GM23248 (cell line): ENCODE measurements around the gene ARAP1. TPM values are rescaled to one million over a fixed set of nuclear protein-coding genes. Genes with fewer than 3 reads are reported as not detected.

Experiments used
- DNase-seq: peaks from one replicate; pipeline ENCODE4 v3.0.0-alpha.2; 2015
- H2AFZ ChIP-seq: fragments of 200-600 bp; sonication (generic); 2 replicates; pipeline ENCODE4 v1.6.1; 2016; ENCODE audit warnings: antibody characterized with exemption
- H3F3A ChIP-seq: fragments of 200-600 bp; sonication (generic); 2 replicates; pipeline ENCODE4 v1.6.1; 2016; ENCODE audit warnings: mild to moderate bottlenecking, antibody characterized with exemption, mixed run types; ENCODE audit not compliant: insufficient read depth
- H3K27ac ChIP-seq: fragments of 200-600 bp; sonication (generic); 2 replicates; pipeline ENCODE4 v1.5.1; 2016; ENCODE audit warnings: mild to moderate bottlenecking
- H3K27me3 ChIP-seq: fragments of 200-600 bp; sonication (generic); replicated peaks from 2 replicates; pipeline ENCODE4 v1.6.1; 2016; ENCODE audit warnings: mild to moderate bottlenecking; ENCODE audit not compliant: insufficient read depth
- H3K36me3 ChIP-seq: fragments of 200-600 bp; sonication (generic); 2 replicates; pipeline ENCODE4 v1.6.1; 2016; ENCODE audit warnings: low read depth, mild to moderate bottlenecking
- H3K4me1 ChIP-seq: fragments of 200-600 bp; sonication (generic); 2 replicates; pipeline ENCODE4 v1.6.1; 2016; ENCODE audit warnings: mild to moderate bottlenecking; ENCODE audit not compliant: insufficient read depth
- H3K4me2 ChIP-seq: fragments of 200-600 bp; sonication (generic); one replicate; pipeline ENCODE4 v1.6.1; 2016; ENCODE audit warnings: mild to moderate bottlenecking; ENCODE audit not compliant: unreplicated experiment
- H3K4me3 ChIP-seq: fragments of 200-600 bp; sonication (generic); 2 replicates; pipeline ENCODE4 v1.5.1; 2016; ENCODE audit warnings: mild to moderate bottlenecking
- H3K79me2 ChIP-seq: fragments of 200-600 bp; sonication (generic); 2 replicates; pipeline ENCODE4 v1.6.1; 2016; ENCODE audit warnings: mild to moderate bottlenecking; ENCODE audit not compliant: insufficient read depth
- H3K9ac ChIP-seq: fragments of 200-600 bp; sonication (generic); 2 replicates; pipeline ENCODE4 v1.6.1; 2016; ENCODE audit warnings: mild to moderate bottlenecking
- H3K9me2 ChIP-seq: fragments of 200-600 bp; sonication (generic); 2 replicates; pipeline ENCODE4 v1.6.1; 2016; ENCODE audit warnings: mixed run types, mild to moderate bottlenecking, moderate library complexity; ENCODE audit not compliant: insufficient read depth
- H3K9me3 ChIP-seq: fragments of 200-600 bp; sonication (generic); one replicate; pipeline ENCODE4 v1.6.1; 2017; ENCODE audit warnings: low read depth
- H4K20me1 ChIP-seq: fragments of 200-600 bp; sonication (generic); 2 replicates; pipeline ENCODE4 v1.6.0; 2016; ENCODE audit not compliant: insufficient read depth
- EZH2 ChIP-seq: fragments of 200-600 bp; sonication (generic); IDR thresholded peaks from 2 replicates; pipeline ENCODE4 v1.6.1; 2018; ENCODE audit warnings: antibody characterized with exemption, mild to moderate bottlenecking; ENCODE audit not compliant: insufficient read depth, poor library complexity, severe bottlenecking
- EZH2phosphoT487 ChIP-seq: fragments of 200-600 bp; sonication (generic); IDR thresholded peaks from 2 replicates; pipeline ENCODE4 v1.6.1; 2018; ENCODE audit warnings: antibody characterized with exemption, moderate library complexity, mild to moderate bottlenecking, low read depth; ENCODE audit not compliant: insufficient read depth
- WGBS, 2 experiments: methylation state at CpG; one replicate each; pipeline ENCODE4 v1.1.6; 2015 to 2017; ENCODE audit warnings: low lambda C conversion rate in 2 of 2, low coverage in 1 of 2; ENCODE audit errors: missing lambda C conversion rate in 2 of 2; 5-methylcytosine and 5-hydroxymethylcytosine counted together
- in situ Hi-C: fragments of 300-500 bp; cut with MboI; formaldehyde crosslinking; loops from 2 replicates; pipeline ENCODE4 v1.15.0; 2020
- polyA plus RNA-seq: library from polyadenylated mRNA; unstranded; fragments of >200 nt; fragmentation: Nextera tagmentation; extraction: Ambion mirVana; gene quantifications from 2 replicates; pipeline ENCODE4 v1.2.1, GENCODE V29; 2016
- total RNA-seq: library from RNA; depleted of rRNA; stranded (reverse); fragments of >200 nt; shearing (Covaris generic); gene quantifications from 2 replicates; pipeline ENCODE4 v1.2.3, GENCODE V29; 2014

ARAP1 gene
- total and polyA plus RNA-seq, 2 experiments from 2014 or later = 41.5 to 73.9 TPM

DNA sequence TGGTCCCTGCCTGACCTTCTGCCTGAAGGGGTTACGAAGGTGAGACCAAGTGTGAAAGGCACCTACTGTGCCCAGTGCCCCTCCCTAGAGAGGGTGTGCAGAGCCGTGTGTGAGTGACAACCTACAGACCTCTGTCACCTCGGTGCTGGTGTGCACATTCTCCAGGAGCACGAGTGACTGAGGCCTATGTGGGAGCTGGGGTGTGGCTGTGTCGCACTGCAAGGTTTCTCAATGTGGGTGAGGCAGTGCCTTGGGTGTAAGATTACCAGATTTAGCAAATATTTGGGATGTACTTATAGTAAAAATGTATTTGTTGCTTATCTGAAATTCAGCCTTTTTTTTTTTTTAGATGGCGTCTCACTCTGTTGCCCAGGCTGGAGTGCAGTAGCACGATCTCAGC is 36.0 kb upstream of the ARAP1 start:
- in situ Hi-C loops = no loop called here
- no peaks in the 10 kb centered on the region for H3K27me3 ChIP-seq
- H3K27ac ChIP-seq = no peak overlapping the region
- H3K4me2 ChIP-seq = no peak overlapping the region
- no peak for DNase-seq
- H2AFZ ChIP-seq = no peak overlapping the region
- no peak overlapping the region for H3K9ac ChIP-seq
- H3K4me1 ChIP-seq = peaks cover 17% of the 10 kb centered on the region
- no peak overlapping the region for H3K4me3 ChIP-seq
- H3F3A ChIP-seq = no peaks in the 10 kb centered on the region
- H3K79me2 ChIP-seq = no peaks in the 10 kb centered on the region
- no peaks in the 10 kb centered on the region for H3K9me3 ChIP-seq
- H3K9me2 ChIP-seq = no peaks in the 10 kb centered on the region
- H4K20me1 ChIP-seq = no peaks in the 10 kb centered on the region
- 86 to 87% methylated on average over 7 of the region's 7 CpGs for WGBS, 2 experiments
- H3K36me3 ChIP-seq = no peaks in the 10 kb centered on the region
- TF ChIP-seq EZH2 (no peak), EZH2phosphoT487 (no peak)

DNA sequence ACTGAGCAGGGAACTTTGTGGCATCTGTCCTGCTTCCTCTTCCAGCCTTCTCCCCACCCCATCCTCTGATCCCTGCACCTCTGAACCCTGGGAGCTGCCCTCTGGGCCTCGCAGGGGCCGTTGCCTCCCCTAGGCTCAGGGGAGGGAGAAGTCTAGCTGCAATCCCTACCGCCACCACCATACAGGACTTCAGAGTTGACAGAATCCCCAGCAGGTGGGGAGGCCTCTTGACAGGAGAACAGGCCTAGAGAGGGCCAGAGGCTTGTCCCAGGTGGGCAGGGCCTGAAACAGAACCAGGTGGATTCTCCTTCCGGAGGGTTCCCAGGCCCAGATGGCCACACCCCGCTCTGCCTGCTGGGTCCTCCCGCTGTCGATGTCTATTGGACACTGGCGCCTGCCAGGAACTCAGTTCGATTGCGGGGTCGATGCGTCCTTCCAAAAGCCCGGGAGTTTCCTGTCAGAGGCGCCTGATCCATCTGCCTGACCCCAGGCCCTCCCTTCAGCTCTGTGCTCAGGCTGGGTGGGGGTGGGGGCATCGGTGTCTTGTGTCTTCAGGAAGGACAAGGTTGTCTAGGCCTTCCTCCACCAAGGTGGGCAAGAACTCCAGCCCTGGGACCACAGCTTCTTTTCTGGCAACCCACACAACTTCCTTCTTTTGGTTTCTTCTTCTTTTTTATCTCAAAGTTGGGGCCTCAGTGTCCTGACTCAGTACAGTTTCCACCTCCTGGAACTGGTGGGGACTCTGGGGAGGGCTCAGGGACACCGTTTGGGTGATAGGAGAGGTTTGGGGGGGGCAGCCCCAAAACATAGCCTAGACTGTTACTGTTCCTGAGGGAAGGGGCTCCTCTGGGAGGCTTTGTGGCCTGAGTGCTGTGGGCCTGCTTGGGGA is 35.3 kb upstream of the ARAP1 start:
- Histone ChIP-seq H2AFZ (no peak overlapping the region), H3K9me2 (no peaks in the 10 kb centered on the region), H3K4me3 (no peak overlapping the region), H3K27me3 (no peaks in the 10 kb centered on the region), H3K36me3 (no peaks in the 10 kb centered on the region), H3K4me2 (no peak overlapping the region), H3K79me2 (no peaks in the 10 kb centered on the region), H3F3A (no peaks in the 10 kb centered on the region), H3K4me1 (peaks cover 13% of the 10 kb centered on the region), H3K9me3 (no peaks in the 10 kb centered on the region), H4K20me1 (no peaks in the 10 kb centered on the region), H3K9ac (no peak overlapping the region), H3K27ac (no peak overlapping the region)
- no peak for DNase-seq
- in situ Hi-C loops = no loop called here
- 74 to 76% methylated on average over 16 of the region's 16 CpGs for WGBS, 2 experiments
- TF ChIP-seq EZH2phosphoT487 = no peak
- no peak for TF ChIP-seq EZH2

DNA sequence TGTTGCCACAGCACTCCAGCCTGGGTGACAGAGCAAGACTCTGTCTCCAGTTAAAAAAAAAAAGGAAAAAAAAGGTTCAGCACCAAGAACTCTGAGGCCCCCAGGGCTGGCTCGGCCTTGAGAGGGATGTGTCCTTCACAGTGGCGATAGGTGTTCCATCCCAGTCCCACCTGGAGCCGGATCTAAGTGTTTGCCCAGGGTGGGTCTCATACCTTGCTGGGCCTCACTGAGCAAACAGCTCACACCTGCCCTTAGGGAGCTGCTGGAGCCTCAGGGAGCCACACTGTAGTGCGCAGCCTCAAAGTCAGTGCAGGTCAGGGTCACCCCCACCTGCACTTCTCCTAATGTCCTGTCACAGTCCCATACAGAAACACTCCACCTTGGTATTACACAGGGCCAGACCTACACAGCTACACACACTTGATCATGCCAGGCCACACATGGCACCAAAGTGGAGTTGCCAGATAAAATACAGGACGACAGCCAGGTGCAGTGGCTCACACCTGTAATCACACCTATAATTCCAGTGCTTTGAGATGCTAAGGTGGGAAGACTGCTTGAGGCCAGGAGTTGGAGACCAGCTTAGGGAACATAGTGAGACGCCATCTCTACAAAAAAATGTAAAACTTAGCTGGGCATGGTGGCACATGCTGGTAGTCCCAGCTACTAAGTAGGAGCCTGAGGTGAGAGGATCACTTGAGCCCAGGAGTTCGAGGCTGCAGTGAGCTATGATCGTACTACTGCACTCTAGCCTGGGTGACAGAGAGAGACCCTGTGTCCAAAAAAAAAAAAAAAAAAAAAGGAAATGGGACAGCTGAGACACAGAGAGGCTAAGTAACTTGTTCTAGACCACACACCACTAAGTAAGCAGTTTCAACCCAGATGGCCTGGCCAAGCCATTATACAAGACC is 34.4 kb upstream of the ARAP1 start:
- no peak overlapping the region for H3K27ac ChIP-seq
- in situ Hi-C loops = no loop called here
- H3K27me3 ChIP-seq = no peaks in the 10 kb centered on the region
- no peak for TF ChIP-seq EZH2phosphoT487
- no peak for TF ChIP-seq EZH2
- no peak overlapping the region for H3K4me3 ChIP-seq
- H3K9ac ChIP-seq = no peak overlapping the region
- H3K4me2 ChIP-seq = no peak overlapping the region
- H4K20me1 ChIP-seq = no peaks in the 10 kb centered on the region
- WGBS, 2 experiments = 81 to 85% methylated on average over 8 of the region's 8 CpGs
- H3K4me1 ChIP-seq = peaks cover 13% of the 10 kb centered on the region
- DNase-seq = no peak
- H3K36me3 ChIP-seq = no peaks in the 10 kb centered on the region
- H3K9me2 ChIP-seq = no peaks in the 10 kb centered on the region
- no peaks in the 10 kb centered on the region for H3K79me2 ChIP-seq
- H3F3A ChIP-seq = no peaks in the 10 kb centered on the region
- no peak overlapping the region for H2AFZ ChIP-seq
- H3K9me3 ChIP-seq = no peaks in the 10 kb centered on the region

DNA sequence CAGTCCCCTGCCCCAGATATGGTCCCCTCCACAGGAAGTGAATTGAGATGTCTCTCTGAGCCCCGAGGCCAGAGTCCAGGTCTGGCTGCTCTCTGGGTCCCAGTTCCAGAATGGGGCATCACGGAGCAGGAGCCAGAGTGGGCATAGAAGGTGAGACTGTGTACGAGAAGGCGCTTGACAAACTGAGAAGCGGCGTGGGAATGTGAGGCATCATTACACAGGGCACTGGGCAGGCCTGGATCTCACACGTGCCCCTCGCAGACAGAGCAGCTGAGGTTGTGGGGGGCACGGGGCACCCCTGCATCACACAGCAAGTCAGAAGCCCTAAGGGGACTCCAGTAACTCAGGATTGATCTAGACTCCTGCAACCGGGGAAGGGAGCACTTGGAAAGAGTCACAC is 32.5 kb upstream of the ARAP1 start:
- Histone ChIP-seq H3K27ac (no peak overlapping the region), H3K79me2 (no peaks in the 10 kb centered on the region), H3K36me3 (no peaks in the 10 kb centered on the region), H3K4me1 (peaks cover 7% of the 10 kb centered on the region), H3K9ac (no peak overlapping the region), H2AFZ (no peak overlapping the region), H3K9me3 (no peaks in the 10 kb centered on the region), H3K27me3 (no peaks in the 10 kb centered on the region), H3K4me3 (no peak overlapping the region), H4K20me1 (no peaks in the 10 kb centered on the region), H3F3A (no peaks in the 10 kb centered on the region), H3K9me2 (no peaks in the 10 kb centered on the region), H3K4me2 (no peak overlapping the region)
- DNase-seq = no peak
- 86 to 90% methylated on average over 10 of the region's 10 CpGs for WGBS, 2 experiments
- TF ChIP-seq EZH2 = no peak
- no peak for TF ChIP-seq EZH2phosphoT487
- in situ Hi-C loops = no loop called here
